IPS-20b (cell line): ENCODE results near the gene TOP3A.
A peak's percentile ranks its signal among the peaks of the same experiment; 100 is the strongest.

ENCODE experiments used
- H3K27ac ChIP-seq: one replicate; pipeline ENCODE4 v1.5.1; 2013; ENCODE audit warnings: low read length
- H3K27me3 ChIP-seq: 2 replicates; pipeline ENCODE4 v1.6.1; 2013; ENCODE audit warnings: mild to moderate bottlenecking, low read length, inconsistent platforms; ENCODE audit not compliant: insufficient read depth
- H3K36me3 ChIP-seq: 2 replicates; pipeline ENCODE4 v1.6.1; 2013; ENCODE audit warnings: low read depth, mild to moderate bottlenecking, inconsistent platforms, low read length, moderate library complexity; ENCODE audit not compliant: insufficient read depth
- H3K4me1 ChIP-seq: 2 replicates; pipeline ENCODE4 v1.6.1; 2013; ENCODE audit warnings: mild to moderate bottlenecking, control low read depth, inconsistent platforms, low read length, moderate library complexity; ENCODE audit not compliant: insufficient read depth
- H3K4me3 ChIP-seq: 2 replicates; pipeline ENCODE4 v1.5.1; 2013; ENCODE audit warnings: mild to moderate bottlenecking, low read length, inconsistent platforms
- H3K9ac ChIP-seq: 2 replicates; pipeline ENCODE4 v1.6.1; 2013; ENCODE audit warnings: low read depth, mild to moderate bottlenecking, inconsistent platforms, low read length, moderate library complexity
- H3K9me3 ChIP-seq: 2 replicates; pipeline ENCODE4 v1.6.1; 2013; ENCODE audit warnings: mild to moderate bottlenecking, low read depth, low read length, inconsistent platforms; ENCODE audit not compliant: insufficient read depth

Gene TOP3A

DNA sequence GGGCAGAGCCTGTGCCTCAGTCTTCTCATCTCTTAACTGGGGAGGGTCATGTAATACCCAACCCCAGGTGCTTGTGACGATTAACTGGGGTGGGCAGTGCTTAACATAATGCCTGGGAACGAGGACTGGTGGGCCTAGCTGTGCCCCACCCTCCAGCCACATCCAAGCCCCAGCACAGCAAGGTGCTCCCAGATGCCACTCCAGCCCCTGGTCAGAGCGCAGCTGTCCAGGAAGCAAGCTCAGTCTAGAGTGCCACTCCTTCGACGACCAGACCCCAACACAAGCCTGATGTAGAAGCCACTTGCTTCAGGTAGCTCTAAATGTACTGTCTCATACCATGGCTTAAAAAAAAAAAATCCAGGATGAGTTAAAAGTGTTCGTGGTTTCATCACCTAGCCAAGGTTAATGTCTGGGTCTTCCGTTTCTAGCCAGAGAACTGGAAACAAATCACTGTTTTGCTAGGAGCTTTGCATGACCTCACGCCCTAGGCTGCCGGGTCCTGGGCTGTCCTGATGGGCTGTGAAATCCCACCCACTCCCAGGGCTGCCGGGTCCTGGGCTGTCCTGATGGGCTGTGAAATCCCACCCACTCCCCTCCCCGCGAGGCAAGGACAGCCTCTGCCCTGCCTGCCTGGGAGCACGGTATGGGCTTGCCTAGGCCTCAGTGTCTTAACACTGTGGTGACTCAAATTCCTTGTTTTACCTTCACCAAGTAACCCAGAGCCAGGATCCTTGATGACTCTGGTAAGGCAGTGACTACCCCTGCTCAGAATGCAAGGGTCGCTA, 46.7 kb downstream of the TOP3A start:
- H3K27ac ChIP-seq: no peak overlapping the region
- peaks cover 8% of the 10 kb centered on the region for H3K4me1 ChIP-seq
- H3K27me3 ChIP-seq: no peaks in the 10 kb centered on the region
- H3K9me3 ChIP-seq: no peaks in the 10 kb centered on the region
- H3K4me3 ChIP-seq: no peak overlapping the region
- H3K9ac ChIP-seq: peak overlapping the region; percentile 49; the same call in 1 of the 2 replicates
- H3K36me3 ChIP-seq: peaks cover 26% of the 10 kb centered on the region

- no peaks in the 10 kb centered on the region for H3K27me3 ChIP-seq
- peaks cover 23% of the 10 kb centered on the region for H3K36me3 ChIP-seq
- H3K9me3 ChIP-seq: no peaks in the 10 kb centered on the region
- H3K4me3 ChIP-seq: no peak overlapping the region
- H3K4me1 ChIP-seq: peaks cover 8% of the 10 kb centered on the region
- H3K27ac ChIP-seq: no peak overlapping the region
- no peak overlapping the region for H3K9ac ChIP-seq
Measured at GRCh38 chr17:18267366-18267765, 47.4 kb downstream of the TOP3A start.

GRCh38 chr17:18263885-18264682, 50.7 kb downstream of the TOP3A start:
- no peak overlapping the region for H3K4me3 ChIP-seq
- H3K9ac ChIP-seq: no peak overlapping the region
- peaks cover 12% of the 10 kb centered on the region for H3K4me1 ChIP-seq
- no peaks in the 10 kb centered on the region for H3K9me3 ChIP-seq
- no peak overlapping the region for H3K27ac ChIP-seq
- H3K27me3 ChIP-seq: no peaks in the 10 kb centered on the region
- peaks cover 19% of the 10 kb centered on the region for H3K36me3 ChIP-seq

- no peaks in the 10 kb centered on the region for H3K9me3 ChIP-seq
- H3K36me3 ChIP-seq: peaks cover 19% of the 10 kb centered on the region
- H3K27me3 ChIP-seq: no peaks in the 10 kb centered on the region
- no peak overlapping the region for H3K27ac ChIP-seq
- peaks cover 4% of the 10 kb centered on the region; the same call in 1 of the 2 replicates for H3K4me1 ChIP-seq
- no peak overlapping the region for H3K4me3 ChIP-seq
- H3K9ac ChIP-seq: no peak overlapping the region
Measured at GRCh38 chr17:18262641-18263040, 52.2 kb downstream of the TOP3A start.

GRCh38 chr17:18262111-18262510, 52.7 kb downstream of the TOP3A start:
- peaks cover 7% of the 10 kb centered on the region for H3K4me1 ChIP-seq
- H3K4me3 ChIP-seq: no peak overlapping the region
- H3K27me3 ChIP-seq: no peaks in the 10 kb centered on the region
- H3K36me3 ChIP-seq: peaks cover 19% of the 10 kb centered on the region
- no peaks in the 10 kb centered on the region for H3K9me3 ChIP-seq
- H3K9ac ChIP-seq: no peak overlapping the region
- no peak overlapping the region for H3K27ac ChIP-seq

GRCh38 chr17:18261659-18262058, 53.1 kb downstream of the TOP3A start:
- H3K36me3 ChIP-seq: peaks cover 19% of the 10 kb centered on the region
- peak overlapping the region; percentile 86 for H3K4me3 ChIP-seq
- H3K27me3 ChIP-seq: no peaks in the 10 kb centered on the region
- H3K27ac ChIP-seq: no peak overlapping the region
- H3K9me3 ChIP-seq: no peaks in the 10 kb centered on the region
- H3K4me1 ChIP-seq: peaks cover 11% of the 10 kb centered on the region
- H3K9ac ChIP-seq: peak overlapping the region; percentile 87

- Histone ChIP-seq H3K4me1 (peaks cover 11% of the 10 kb centered on the region), H3K9me3 (no peaks in the 10 kb centered on the region), H3K27me3 (no peaks in the 10 kb centered on the region), H3K9ac (peak overlapping the region; percentile 87), H3K36me3 (peaks cover 24% of the 10 kb centered on the region), H3K27ac (no peak overlapping the region), H3K4me3 (peak overlapping the region; percentile 86)
Measured at GRCh38 chr17:18261146-18261515, 53.7 kb downstream of the TOP3A start.

DNA sequence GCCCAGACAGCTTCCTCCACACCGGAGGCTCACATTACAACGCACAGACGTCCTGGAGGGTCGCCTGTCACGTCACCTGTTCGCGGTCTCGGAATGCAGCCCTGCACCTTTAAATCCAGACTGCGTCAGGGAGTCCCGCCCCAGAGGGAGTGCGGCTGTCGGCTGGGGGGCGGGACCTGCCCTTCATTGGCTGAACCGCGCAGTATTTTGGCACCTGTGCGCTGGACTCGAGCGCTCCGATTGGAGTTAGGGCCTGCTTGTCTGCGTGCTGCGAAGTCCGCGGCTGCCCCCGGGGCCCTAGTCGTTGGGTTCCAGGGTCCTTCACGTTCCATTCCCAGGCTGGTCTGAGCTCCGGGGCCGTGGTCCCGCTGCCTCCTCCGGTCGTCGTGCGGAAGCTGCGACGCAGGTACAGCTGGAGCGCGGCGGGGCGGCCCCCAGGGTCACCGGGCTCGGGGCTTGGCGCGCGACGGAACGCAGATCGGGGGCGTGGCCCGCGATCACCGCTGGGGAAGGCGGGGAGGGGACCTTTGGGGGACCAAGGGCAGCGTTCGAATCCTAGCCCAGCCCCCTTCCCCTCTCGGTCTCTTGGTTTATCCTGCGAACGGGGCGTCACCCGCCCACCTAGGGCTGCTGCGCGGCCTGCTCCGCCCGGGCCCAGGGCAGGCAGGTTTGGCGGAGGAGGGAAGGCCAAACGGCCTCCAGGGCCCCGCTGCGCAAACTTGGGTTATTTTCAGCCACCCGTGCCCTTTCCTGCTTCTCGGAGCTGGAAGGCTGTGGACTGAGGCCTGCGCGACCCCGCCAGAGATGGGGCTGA, 54.3 kb downstream of the TOP3A start, which contains the start of gene MIEF2:
TSS of gene MIEF2 (plus strand) at position 331 of the 814 bp plus-strand sequence. CDS start 2,059 bp downstream, outside the sequence.
- Histone ChIP-seq H3K27me3 (no peaks in the 10 kb centered on the region), H3K4me1 (peaks cover 11% of the 10 kb centered on the region), H3K27ac (no peak within 1 kb of the TSS)

DNA sequence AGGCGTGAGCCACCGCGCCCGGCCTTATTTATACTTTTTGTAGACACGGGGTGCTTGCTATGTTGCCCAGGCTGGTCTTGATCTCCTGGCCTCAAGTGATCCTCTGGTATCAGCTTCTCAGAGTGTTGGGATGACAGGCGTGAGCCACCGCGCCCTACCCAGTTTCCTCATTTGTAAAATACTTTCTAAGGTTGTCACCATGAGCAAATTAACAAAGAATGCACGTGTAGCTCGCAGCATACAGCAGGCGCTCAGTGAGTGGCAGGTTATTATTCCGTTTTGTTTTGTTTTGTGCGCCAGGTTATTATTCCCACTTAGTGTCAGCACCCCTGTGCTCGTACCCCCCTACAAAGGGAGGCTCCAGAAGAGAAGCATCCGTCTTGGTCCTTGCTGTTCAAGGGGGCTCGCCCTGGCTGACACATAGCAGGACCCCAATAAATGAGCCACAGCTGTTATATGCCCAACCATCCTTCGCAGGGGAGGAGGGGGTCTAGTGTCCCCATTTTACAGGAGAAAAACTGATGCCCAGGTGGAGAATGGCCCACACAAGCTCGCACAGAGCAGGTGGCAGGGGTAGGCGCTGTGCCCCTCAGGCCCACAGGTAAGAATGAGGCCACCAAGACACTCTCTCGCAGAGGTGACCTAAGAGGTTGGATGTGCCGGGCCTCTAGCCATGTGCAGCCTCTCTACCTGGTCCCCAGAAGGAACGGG, 55.0 kb downstream of the TOP3A start:
- Histone ChIP-seq H3K27ac (no peak overlapping the region), H3K36me3 (peaks cover 32% of the 10 kb centered on the region), H3K9ac (no peak overlapping the region), H3K4me1 (peaks cover 11% of the 10 kb centered on the region), H3K27me3 (no peaks in the 10 kb centered on the region), H3K9me3 (no peaks in the 10 kb centered on the region), H3K4me3 (peak overlapping the region; percentile 86)

More for the DNA sequence above, 54.3 kb downstream of the TOP3A start, which contains the start of gene MIEF2:
- Histone ChIP-seq H3K9me3 (no peaks in the 10 kb centered on the region), H3K9ac (peak within 1 kb of the TSS; percentile 87), H3K4me3 (peak within 1 kb of the TSS; percentile 86), H3K36me3 (peaks cover 30% of the 10 kb centered on the region)

- Histone ChIP-seq H3K4me3 (peak within 1 kb of the TSS; percentile 99), H3K27me3 (no peaks in the 10 kb centered on the region), H3K9ac (peak within 1 kb of the TSS; percentile 86; the same call in 1 of the 2 replicates), H3K4me1 (peaks cover 11% of the 10 kb centered on the region), H3K27ac (peak within 1 kb of the TSS; percentile 87), H3K9me3 (no peaks in the 10 kb centered on the region), H3K36me3 (peaks cover 37% of the 10 kb centered on the region)
Measured at GRCh38 chr17:18258356-18259038, 56.3 kb downstream of the TOP3A start, which contains the start of gene FLII. FLII (minus strand) TSS chr17:18258738; CDS start chr17:18258690, 48 bp downstream.
